Brain microvascular endothelial cell (primary cell): ENCODE data around the gene SLC35G4.
"Not testable (repeated sequence)": the region's sequence is repeated elsewhere in the genome, so short reads cannot be mapped to it uniquely, and the experiment has no call there.

Experiments
- DNase-seq: peaks from one replicate; pipeline ENCODE4 v3.0.0-alpha.2; 2020
- H3K27ac ChIP-seq: fragments of 250-450 bp; sonication (Bioruptor Pico); 2 replicates; pipeline ENCODE4 v1.5.1; 2020; ENCODE audit warnings: mild to moderate bottlenecking, moderate library complexity
- H3K27me3 ChIP-seq: fragments of 250-450 bp; sonication (Bioruptor Pico); replicated peaks from 2 replicates; pipeline ENCODE4 v1.5.1; 2020; ENCODE audit warnings: mild to moderate bottlenecking
- H3K36me3 ChIP-seq: fragments of 250-450 bp; sonication (Bioruptor Pico); replicated peaks from 2 replicates; pipeline ENCODE4 v1.5.1; 2020; ENCODE audit warnings: mild to moderate bottlenecking
- H3K4me3 ChIP-seq: 2 replicates; pipeline ENCODE4 v1.5.1; 2011; ENCODE audit warnings: low read depth, mild to moderate bottlenecking, control low read depth, low read length, moderate library complexity
- CTCF ChIP-seq: IDR thresholded peaks from 2 replicates; pipeline ENCODE4 v1.5.1; 2011; ENCODE audit warnings: low read depth, mild to moderate bottlenecking, moderate library complexity, low read length, control low read depth, inconsistent platforms; ENCODE audit errors: missing control alignments
- in situ Hi-C: cut with HindIII; loops from 2 replicates; pipeline ENCODE4 v1.10.0; 2017; ENCODE audit warnings: low sequenced_read_pairs, low pct_ligation_motif_present

Gene SLC35G4

GRCh38 chr18:11591957-11592356, 17.4 kb upstream of the SLC35G4 start:
- H3K27me3 ChIP-seq, result no peaks in the 10 kb centered on the region
- H3K4me3 ChIP-seq, result no peak overlapping the region
- in situ Hi-C loops, result no loop called here
- H3K27ac ChIP-seq, result no peak overlapping the region
- DNase-seq, result no peak
- no peak for TF ChIP-seq CTCF
- H3K36me3 ChIP-seq, result no peaks in the 10 kb centered on the region

DNA sequence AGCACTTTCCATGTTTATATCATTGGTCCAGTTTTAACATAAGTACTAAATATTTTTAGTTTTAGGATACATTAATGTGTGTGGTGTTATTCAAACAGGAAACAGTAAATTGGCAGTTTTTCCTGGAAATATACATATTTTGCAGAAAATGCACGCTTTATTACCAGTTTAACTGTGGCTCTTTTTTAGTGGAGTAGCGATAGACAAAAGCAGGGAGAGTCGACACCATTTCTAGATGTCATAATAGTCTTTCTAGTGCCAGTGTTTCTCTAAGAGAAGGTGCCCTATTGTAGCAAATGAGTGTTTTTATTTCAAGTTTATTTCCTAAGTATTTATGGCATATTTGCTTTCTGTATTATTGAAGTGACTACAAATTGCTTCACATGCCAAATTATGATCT, 9.1 kb upstream of the SLC35G4 start:
- in situ Hi-C loops, result no loop called here

GRCh38 chr18:11607906-11608305, 1.5 kb upstream of the SLC35G4 start:
- no peak overlapping the region for H3K27ac ChIP-seq
- DNase-seq, result no peak
- no peaks in the 10 kb centered on the region for H3K36me3 ChIP-seq
- no peak for TF ChIP-seq CTCF
- no peaks in the 10 kb centered on the region for H3K27me3 ChIP-seq
- in situ Hi-C loops, result no loop called here
- H3K4me3 ChIP-seq, result no peak overlapping the region

More for the DNA sequence above, 9.1 kb upstream of the SLC35G4 start:
- Histone ChIP-seq H3K4me3 (no peak overlapping the region), H3K27ac (no peak overlapping the region), H3K27me3 (peaks cover 1% of the 10 kb centered on the region), H3K36me3 (no peaks in the 10 kb centered on the region)
- TF ChIP-seq CTCF, result no peak
- DNase-seq, result no peak

DNA sequence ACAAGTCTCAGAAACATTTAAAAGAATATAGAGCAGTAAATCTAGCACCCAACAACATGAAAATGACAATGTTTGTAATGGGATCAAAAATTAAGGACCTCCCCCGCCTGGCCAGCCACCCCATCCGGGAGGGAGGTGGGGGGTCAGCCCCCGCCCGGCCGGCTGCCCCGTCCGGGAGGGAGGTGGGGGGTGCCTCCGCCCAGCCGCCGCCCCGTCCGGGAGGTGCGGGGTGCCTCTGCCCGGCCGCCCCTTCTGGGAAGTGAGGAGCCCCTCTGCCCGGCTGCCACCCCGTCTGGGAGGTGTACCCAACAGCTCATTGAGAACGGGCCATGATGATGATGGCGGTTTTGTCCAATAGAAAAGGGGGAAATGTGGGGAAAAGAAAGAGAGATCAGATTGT, 778 bp upstream of the SLC35G4 start:
- in situ Hi-C loops, DNase-seq, H3K27me3 ChIP-seq, H3K36me3 ChIP-seq, H3K4me3 ChIP-seq, H3K27ac ChIP-seq: not testable (repeated sequence)

- H3K36me3 ChIP-seq, H3K4me3 ChIP-seq, H3K27me3 ChIP-seq, H3K27ac ChIP-seq, in situ Hi-C loops, DNase-seq: not testable (repeated sequence)
Observed at GRCh38 chr18:11613073-11613472, 3.7 kb downstream of the SLC35G4 start.

- H3K4me3 ChIP-seq, H3K27me3 ChIP-seq, in situ Hi-C loops, H3K27ac ChIP-seq, H3K36me3 ChIP-seq, DNase-seq: not testable (repeated sequence)
Observed at GRCh38 chr18:11613611-11614010, 4.2 kb downstream of the SLC35G4 start.

DNA sequence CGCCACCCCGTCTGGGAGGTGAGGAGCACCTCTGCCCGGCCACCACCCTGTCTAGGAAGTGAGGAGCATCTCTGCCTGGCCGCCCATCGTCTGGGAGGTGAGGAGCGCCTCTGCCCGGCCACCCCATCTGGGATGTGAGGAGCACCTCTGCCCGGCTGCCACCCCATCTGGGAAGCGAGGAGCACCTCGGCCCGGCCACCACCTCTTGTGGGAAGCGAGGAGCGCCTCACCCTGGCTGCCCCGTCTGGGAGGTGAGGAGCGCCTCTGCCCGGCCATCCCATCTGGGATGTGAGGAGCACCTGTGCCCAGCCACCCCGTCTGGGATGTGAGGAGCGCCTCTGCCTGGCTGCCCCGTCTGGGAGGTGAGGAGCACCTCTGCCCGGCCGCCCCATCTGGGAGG, 4.6 kb downstream of the SLC35G4 start:
- DNase-seq, in situ Hi-C loops, H3K4me3 ChIP-seq, H3K36me3 ChIP-seq, H3K27ac ChIP-seq, H3K27me3 ChIP-seq: not testable (repeated sequence)

DNA sequence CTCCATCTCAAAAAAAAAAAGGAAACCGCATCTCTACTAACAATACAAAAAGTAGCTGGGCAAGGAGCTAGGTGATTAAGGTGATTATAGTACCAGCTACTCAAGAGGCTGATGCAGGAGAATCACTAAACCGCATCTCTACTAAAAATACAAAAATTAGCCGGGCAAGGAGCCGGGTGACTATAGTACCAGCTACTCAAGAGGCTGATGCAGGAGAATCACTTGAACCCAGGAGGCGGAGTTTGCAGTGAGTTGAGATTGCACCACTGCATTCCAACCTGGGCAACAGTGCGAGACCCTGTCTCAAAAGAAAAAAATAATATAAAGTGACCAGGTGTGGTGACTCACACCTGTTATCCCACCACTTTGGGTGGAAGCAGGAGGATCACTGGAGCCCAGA, 5.6 kb downstream of the SLC35G4 start:
- H3K27me3 ChIP-seq, in situ Hi-C loops, DNase-seq, H3K36me3 ChIP-seq, H3K27ac ChIP-seq, H3K4me3 ChIP-seq: not testable (repeated sequence)

DNA sequence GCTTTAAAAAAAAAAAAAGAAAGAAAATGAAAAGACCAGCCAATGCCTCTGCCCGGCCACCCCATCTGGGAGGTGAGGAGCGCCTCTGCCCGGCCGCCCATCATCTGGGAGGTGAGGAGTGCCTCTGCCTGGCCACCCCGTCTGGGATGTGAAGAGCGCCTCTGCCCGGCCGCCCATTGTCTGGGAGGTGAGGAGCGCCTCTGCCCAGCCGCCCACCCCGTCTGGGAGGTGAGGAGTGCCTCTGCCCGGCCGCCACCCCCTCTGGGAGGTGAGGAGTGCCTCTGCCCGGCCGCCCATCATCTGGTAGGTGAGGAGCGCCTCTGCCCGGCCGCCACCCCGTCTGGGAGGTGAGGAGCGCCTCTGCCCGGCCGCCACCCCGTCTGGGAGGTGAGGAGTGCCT, 37.9 kb downstream of the SLC35G4 start:
- H3K36me3 ChIP-seq, H3K27me3 ChIP-seq, in situ Hi-C loops, DNase-seq, H3K4me3 ChIP-seq, H3K27ac ChIP-seq: not testable (repeated sequence)

DNA sequence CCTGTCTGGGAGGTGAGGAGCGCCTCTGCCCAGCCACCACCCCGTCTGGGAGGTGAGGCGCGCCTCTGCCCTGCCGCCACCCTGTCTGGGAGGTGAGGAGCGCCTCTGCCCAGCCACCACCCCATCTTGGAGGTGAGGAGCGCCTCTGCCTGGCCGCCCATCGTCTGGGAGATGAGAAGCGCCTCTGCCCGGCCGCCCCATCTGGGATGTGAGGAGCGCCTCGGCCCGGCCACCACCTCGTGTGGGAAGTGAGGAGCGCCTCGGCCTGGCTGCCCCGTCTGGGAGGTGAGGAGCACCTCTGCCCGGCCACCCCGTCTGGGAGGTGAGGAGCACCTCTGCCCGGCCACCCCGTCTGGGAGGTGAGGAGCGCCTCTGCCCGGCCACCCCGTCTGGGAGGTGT, 38.4 kb downstream of the SLC35G4 start:
- H3K27ac ChIP-seq, H3K4me3 ChIP-seq, H3K27me3 ChIP-seq, in situ Hi-C loops, H3K36me3 ChIP-seq, DNase-seq: not testable (repeated sequence)
